SK-N-SH (cell line): ENCODE data around the gene E2F4.

Experiments
- CHD2 ChIP-seq: fragments of 150-350 bp; IDR thresholded peaks from 2 replicates; pipeline ENCODE4 v1.6.1; 2018; ENCODE audit warnings: low read length; ENCODE audit not compliant: partially characterized antibody
- CTCF ChIP-seq: fragments of 200-600 bp; sonication (generic); IDR thresholded peaks from 2 replicates; pipeline ENCODE4 v1.6.1; 2017; ENCODE audit warnings: antibody characterized with exemption, mild to moderate bottlenecking, moderate library complexity
- EP300 ChIP-seq, 2 experiments: IDR thresholded peaks; 2 replicates each; pipeline versions ENCODE4 v1.4.0 to v1.6.1; 2012; ENCODE audit warnings: borderline replicate concordance in 1 of 2, low read depth in 1 of 2, low read length in 1 of 2
- EZH2phosphoT487 ChIP-seq: fragments of 200-600 bp; sonication (generic); IDR thresholded peaks from 2 replicates; pipeline ENCODE4 v1.6.1; 2017; ENCODE audit warnings: low read depth, mixed run types, mild to moderate bottlenecking, antibody characterized with exemption, moderate library complexity, borderline replicate concordance
- FOXM1 ChIP-seq: IDR thresholded peaks from 2 replicates; pipeline ENCODE4 v1.4.0; 2012; ENCODE audit warnings: low read depth, mild to moderate bottlenecking
- MAX ChIP-seq: IDR thresholded peaks from 2 replicates; pipeline ENCODE4 v1.4.0; 2012; ENCODE audit warnings: low read depth
- POLR2AphosphoS5 ChIP-seq: IDR thresholded peaks from 2 replicates; pipeline ENCODE4 v1.6.1; 2012; ENCODE audit warnings: low read depth, low read length
- TCF12 ChIP-seq: IDR thresholded peaks from 2 replicates; pipeline ENCODE4 v1.4.0; 2012

GRCh38 chr16:67245186-67245585 lies 53.2 kb downstream of the E2F4 start:
- no peak for TF ChIP-seq CTCF
- no peak for TF ChIP-seq TCF12
- TF ChIP-seq EZH2phosphoT487 = no peak
- no peak for TF ChIP-seq EP300 (IDR thresholded peaks at IDR 0.05; ENCODE audit: borderline replicate concordance in 1 of 2, low read depth in 1 of 2, low read length in 1 of 2)
- no peak for TF ChIP-seq POLR2AphosphoS5
- no peak for TF ChIP-seq FOXM1
- TF ChIP-seq CHD2 = no peak
- no peak for TF ChIP-seq MAX
